ENCODE measurements around the gene CAMTA1. TPM values are rescaled to one million over a fixed set of nuclear protein-coding genes. Genes with fewer than 3 reads are reported as not detected.

CAMTA1 gene
- total RNA-seq, 3 donors from 2014 or later, result 73.4 to 114 (median 82.6) TPM

DNA sequence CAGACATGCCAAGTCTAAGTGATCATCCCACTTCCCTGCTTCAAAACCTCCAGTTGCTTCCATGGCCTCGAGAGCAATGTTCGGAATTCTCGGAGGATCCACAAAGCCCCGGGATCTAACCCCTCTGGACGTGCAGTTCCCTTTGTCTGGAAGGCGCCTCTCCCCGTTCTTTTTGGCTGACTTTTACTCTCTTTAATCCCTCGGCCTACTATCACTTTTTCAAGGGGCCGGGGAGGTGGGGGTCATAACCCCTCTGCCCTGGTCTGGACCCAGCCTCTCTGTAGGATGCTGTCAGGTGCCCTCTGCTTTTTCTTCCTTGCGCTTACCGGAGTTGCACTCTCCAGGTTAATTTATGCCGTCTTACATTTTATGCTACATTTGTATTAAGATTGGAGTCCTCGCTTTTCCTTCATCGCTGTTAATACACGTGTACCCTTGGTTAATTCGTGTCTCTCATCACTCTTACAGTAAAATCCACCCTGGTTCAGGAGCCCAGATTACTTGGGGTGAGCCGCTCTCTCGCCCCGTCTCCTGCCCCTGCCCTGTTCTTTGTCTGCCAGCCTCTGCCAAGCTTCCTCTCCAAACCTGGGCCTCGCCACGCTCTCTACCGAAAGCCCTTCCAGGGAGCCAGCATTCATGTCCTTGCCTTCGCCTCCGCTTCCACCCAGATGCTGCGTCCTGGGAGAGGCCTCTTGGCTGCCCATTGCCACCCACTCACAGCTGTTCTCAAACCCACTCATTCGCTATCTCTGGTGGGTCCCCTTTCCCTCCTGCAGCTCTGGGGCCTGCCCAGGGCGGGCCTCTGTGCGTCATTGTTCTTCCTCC lies 448.6 kb downstream of the CAMTA1 start:
- Histone ChIP-seq H3K4me1 (ENCODE audit: low read depth) (no peaks in the 10 kb centered on the region), H3K36me3 (ENCODE audit: low read depth) (no peaks in the 10 kb centered on the region), H3K9me3 (no peaks in the 10 kb centered on the region), H3K4me3 (no peak overlapping the region)
- ATAC-seq (no peak), DNase-seq (no peak)
- intact Hi-C loops (cut with DNase I, micrococcal nuclease), result no loop called here
- TF ChIP-seq, protein P1, sequence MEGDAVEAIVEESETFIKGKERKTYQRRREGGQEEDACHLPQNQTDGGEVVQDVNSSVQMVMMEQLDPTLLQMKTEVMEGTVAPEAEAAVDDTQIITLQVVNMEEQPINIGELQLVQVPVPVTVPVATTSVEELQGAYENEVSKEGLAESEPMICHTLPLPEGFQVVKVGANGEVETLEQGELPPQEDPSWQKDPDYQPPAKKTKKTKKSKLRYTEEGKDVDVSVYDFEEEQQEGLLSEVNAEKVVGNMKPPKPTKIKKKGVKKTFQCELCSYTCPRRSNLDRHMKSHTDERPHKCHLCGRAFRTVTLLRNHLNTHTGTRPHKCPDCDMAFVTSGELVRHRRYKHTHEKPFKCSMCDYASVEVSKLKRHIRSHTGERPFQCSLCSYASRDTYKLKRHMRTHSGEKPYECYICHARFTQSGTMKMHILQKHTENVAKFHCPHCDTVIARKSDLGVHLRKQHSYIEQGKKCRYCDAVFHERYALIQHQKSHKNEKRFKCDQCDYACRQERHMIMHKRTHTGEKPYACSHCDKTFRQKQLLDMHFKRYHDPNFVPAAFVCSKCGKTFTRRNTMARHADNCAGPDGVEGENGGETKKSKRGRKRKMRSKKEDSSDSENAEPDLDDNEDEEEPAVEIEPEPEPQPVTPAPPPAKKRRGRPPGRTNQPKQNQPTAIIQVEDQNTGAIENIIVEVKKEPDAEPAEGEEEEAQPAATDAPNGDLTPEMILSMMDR (IDR thresholded peaks at IDR 0.05), result no peak

- H3K4me3 ChIP-seq, result no peak overlapping the region
- ATAC-seq, result no peak
These were observed 449.2 kb downstream of the CAMTA1 start for GRCh38 chr1:7234471-7234755.

DNA sequence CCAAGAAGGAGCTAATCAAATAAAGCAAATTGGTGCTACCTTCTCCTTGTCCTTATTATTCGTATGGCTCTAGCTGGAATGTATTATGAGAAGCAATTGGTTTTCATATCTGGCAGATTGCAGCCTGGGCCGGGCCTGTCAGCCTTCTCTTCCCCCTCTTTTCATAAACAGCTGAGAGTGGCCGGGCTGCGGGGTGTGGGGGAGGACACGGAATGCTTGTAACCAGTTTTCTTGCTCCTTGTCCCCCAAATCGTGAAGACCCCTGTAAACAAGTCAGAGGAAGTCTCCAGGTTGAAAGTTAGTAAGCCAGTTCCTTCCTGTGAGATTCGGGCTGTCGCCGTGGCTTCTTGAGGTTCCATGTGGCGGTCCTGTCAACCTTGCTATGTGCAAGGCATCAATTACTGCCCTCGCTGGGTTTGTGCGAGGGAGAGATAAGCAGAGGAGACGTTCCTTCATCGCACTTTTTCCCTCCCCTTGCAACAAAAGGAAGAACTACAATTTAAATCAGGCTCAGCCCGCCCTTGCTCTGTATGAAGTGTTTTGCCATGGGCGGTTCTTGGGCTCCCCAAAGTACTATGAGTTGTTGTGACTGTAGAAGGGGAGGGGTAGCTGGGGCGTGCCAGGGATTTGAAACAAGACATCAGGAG lies 450.7 kb downstream of the CAMTA1 start:
- H3K36me3 ChIP-seq (ENCODE audit: low read depth), result no peaks in the 10 kb centered on the region
- ATAC-seq (no peak), DNase-seq (no peak)
- TF ChIP-seq, protein P1 (IDR thresholded peaks at IDR 0.05), result no peak
- no peaks in the 10 kb centered on the region for H3K4me1 ChIP-seq (ENCODE audit: low read depth)
- no peaks in the 10 kb centered on the region for H3K9me3 ChIP-seq
- intact Hi-C loops (cut with DNase I, micrococcal nuclease), result no loop called here
- no peak overlapping the region for H3K4me3 ChIP-seq

More at GRCh38 chr1:7234471-7234755, 449.2 kb downstream of the CAMTA1 start:
- intact Hi-C loops (cut with DNase I, micrococcal nuclease), result no loop called here
- no peak for DNase-seq
- H3K4me1 ChIP-seq (ENCODE audit: low read depth), result no peaks in the 10 kb centered on the region
- no peaks in the 10 kb centered on the region for H3K9me3 ChIP-seq
- TF ChIP-seq, protein P1 (IDR thresholded peaks at IDR 0.05), result no peak
- H3K36me3 ChIP-seq (ENCODE audit: low read depth), result no peaks in the 10 kb centered on the region

GRCh38 chr1:7236844-7237515 lies 451.7 kb downstream of the CAMTA1 start:
- intact Hi-C loops (cut with DNase I, micrococcal nuclease), result no loop called here
- TF ChIP-seq, protein P1 (IDR thresholded peaks at IDR 0.05), result no peak
- Histone ChIP-seq H3K9me3 (no peaks in the 10 kb centered on the region), H3K4me3 (no peak overlapping the region), H3K36me3 (ENCODE audit: low read depth) (no peaks in the 10 kb centered on the region), H3K4me1 (ENCODE audit: low read depth) (no peaks in the 10 kb centered on the region)
- DNase-seq (no peak), ATAC-seq (no peak)

DNA sequence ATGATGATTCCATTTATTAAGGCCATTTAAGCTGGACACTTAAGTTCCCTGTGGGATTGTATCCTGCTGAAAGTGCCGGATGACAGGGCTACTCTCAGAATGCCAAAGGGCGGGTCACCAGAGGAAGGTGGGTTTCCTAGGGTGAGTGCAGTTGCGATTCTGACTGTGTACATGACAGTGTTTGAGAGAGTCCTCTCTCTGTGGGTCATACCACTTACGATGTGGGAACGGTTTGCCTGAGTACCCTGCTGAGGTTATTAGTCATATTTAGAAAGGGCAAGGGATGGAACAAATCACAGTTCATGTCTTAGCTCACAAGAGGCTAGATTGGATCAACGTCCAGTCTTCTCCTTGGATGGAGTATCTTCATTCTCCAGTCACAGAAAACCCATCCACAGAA lies 461.9 kb downstream of the CAMTA1 start:
- intact Hi-C loops (cut with DNase I, micrococcal nuclease), result no loop called here
- TF ChIP-seq, protein P1 (IDR thresholded peaks at IDR 0.05), result no peak

More for the DNA sequence above, 461.9 kb downstream of the CAMTA1 start:
- DNase-seq (no peak), ATAC-seq (no peak)
- Histone ChIP-seq H3K36me3 (ENCODE audit: low read depth) (no peaks in the 10 kb centered on the region), H3K4me1 (ENCODE audit: low read depth) (no peaks in the 10 kb centered on the region), H3K9me3 (no peaks in the 10 kb centered on the region), H3K4me3 (no peak overlapping the region)

Data from mucosa of descending colon (tissue), 3 donors.